VCaP (cell line): ENCODE measurements around the gene ST6GALNAC5.

Experiments used
- H3K27ac ChIP-seq: fragments of 450-650 bp; 2 replicates; pipeline ENCODE4 v1.5.1; 2017
- CTCF ChIP-seq: fragments of 450-650 bp; conservative IDR thresholded peaks from 2 replicates; pipeline ENCODE4 v1.5.1; 2017; ENCODE audit warnings: mild to moderate bottlenecking, moderate library complexity

Gene ST6GALNAC5

GRCh38 chr1:76856104-76856503, 11.2 kb upstream of the ST6GALNAC5 start:
- TF ChIP-seq CTCF: no peak
- no peak overlapping the region; the same call in 1 of the 2 replicates for H3K27ac ChIP-seq

GRCh38 chr1:76857138-76857537, 10.1 kb upstream of the ST6GALNAC5 start:
- no peak for TF ChIP-seq CTCF
- no peak overlapping the region for H3K27ac ChIP-seq

- no peak for TF ChIP-seq CTCF
Observed at GRCh38 chr1:76857973-76858372, 9.3 kb upstream of the ST6GALNAC5 start.

GRCh38 chr1:76861149-76861548, 6.1 kb upstream of the ST6GALNAC5 start:
- TF ChIP-seq CTCF: no peak
- no peak overlapping the region for H3K27ac ChIP-seq

More at GRCh38 chr1:76857973-76858372, 9.3 kb upstream of the ST6GALNAC5 start:
- H3K27ac ChIP-seq: no peak overlapping the region

GRCh38 chr1:76862447-76862846, 4.8 kb upstream of the ST6GALNAC5 start:
- TF ChIP-seq CTCF: no peak
- H3K27ac ChIP-seq: no peak overlapping the region

- TF ChIP-seq CTCF: no peak
- no peak overlapping the region for H3K27ac ChIP-seq
Observed at GRCh38 chr1:76864383-76864782, 2.9 kb upstream of the ST6GALNAC5 start.

GRCh38 chr1:76865696-76866286, 1.5 kb upstream of the ST6GALNAC5 start:
- TF ChIP-seq CTCF: no peak
- H3K27ac ChIP-seq: no peak overlapping the region
